IMR-90 (cell line): ENCODE measurements around the gene DLGAP4. TPM values are rescaled to one million over a fixed set of nuclear protein-coding genes. Genes with fewer than 3 reads are reported as not detected.

Source experiments
- ATAC-seq: fragments of 200-7000 bp; cut with Tn5 transposase; 2 replicates; pipeline ENCODE4 v1.9.1; 2020; ENCODE audit warnings: low read depth, mild to moderate bottlenecking, moderate library complexity
- BruUV-seq: library from RNA; stranded (reverse); fragments of 400-500 nt; replicated peaks from 2 replicates; lab custom pipeline; 2021; lab: Mats Ljungman, UMichigan
- CTCF ChIA-PET: fragments of 300-600 bp; formaldehyde crosslinking; extraction: SDS; loops from one replicate; lab custom pipeline; 2021; ENCODE audit warnings: antibody characterized with exemption; lab: Yijun Ruan, JAX
- POLR2A ChIA-PET: fragments of 300-600 bp; sonication (Branson Sonifier 250); formaldehyde crosslinking; loops from one replicate; lab custom pipeline; 2022; ENCODE audit warnings: antibody characterized with exemption; ENCODE audit not compliant: unreplicated experiment; lab: Charles Lee
- DNase-seq: peaks from one replicate; pipeline ENCODE4 v3.0.0; 2013
- H2AFZ ChIP-seq: replicated peaks from 2 replicates; pipeline ENCODE3; 2013; ENCODE audit warnings: low read length, mild to moderate bottlenecking; ENCODE audit not compliant: poor library complexity
- H2AK5ac ChIP-seq: 2 replicates; pipeline ENCODE4 v1.6.1; 2013; ENCODE audit warnings: low read depth, low read length, inconsistent platforms
- H2AK9ac ChIP-seq: replicated peaks from 2 replicates; pipeline ENCODE3; 2013; ENCODE audit warnings: mild to moderate bottlenecking, low read depth, low read length, moderate library complexity; ENCODE audit not compliant: poor library complexity
- H2BK120ac ChIP-seq: 2 replicates; pipeline ENCODE4 v1.6.1; 2013; ENCODE audit warnings: low read depth, low read length, inconsistent platforms
- H2BK15ac ChIP-seq: 3 replicates; pipeline ENCODE4 v1.6.1; 2013; ENCODE audit warnings: low read depth, low read length, inconsistent platforms
- H2BK20ac ChIP-seq: 2 replicates; pipeline ENCODE4 v1.6.1; 2013; ENCODE audit warnings: low read depth, mild to moderate bottlenecking, inconsistent platforms, low read length, moderate library complexity
- H2BK5ac ChIP-seq: 2 replicates; pipeline ENCODE4 v1.6.1; 2013; ENCODE audit warnings: mild to moderate bottlenecking, low read depth, low read length, inconsistent platforms; ENCODE audit not compliant: poor library complexity, severe bottlenecking
- H3K14ac ChIP-seq: replicated peaks from 2 replicates; pipeline ENCODE4 v1.6.1; 2013; ENCODE audit warnings: low read depth, low read length, inconsistent platforms
- H3K18ac ChIP-seq: 2 replicates; pipeline ENCODE4 v1.6.1; 2013; ENCODE audit warnings: low read depth, low read length, control low read depth
- H3K23ac ChIP-seq: 2 replicates; pipeline ENCODE4 v1.6.1; 2013; ENCODE audit warnings: low read depth, low read length, inconsistent platforms
- H3K27ac ChIP-seq: 2 replicates; pipeline ENCODE4 v1.5.1; 2013; ENCODE audit warnings: mild to moderate bottlenecking, control low read depth, low read length; ENCODE audit not compliant: insufficient read depth
- H3K27me3 ChIP-seq: 2 replicates; pipeline ENCODE4 v1.6.1; 2013; ENCODE audit warnings: low read length; ENCODE audit not compliant: control insufficient read depth, insufficient read depth
- H3K36me3 ChIP-seq: 2 replicates; pipeline ENCODE4 v1.6.1; 2013; ENCODE audit warnings: low read length, mixed read lengths; ENCODE audit not compliant: control insufficient read depth, insufficient read depth
- H3K4ac ChIP-seq: 2 replicates; pipeline ENCODE4 v1.6.1; 2013; ENCODE audit warnings: low read depth, low read length, inconsistent platforms
- H3K4me1 ChIP-seq: 2 replicates; pipeline ENCODE4 v1.6.1; 2013; ENCODE audit warnings: low read length, mixed read lengths; ENCODE audit not compliant: control insufficient read depth, insufficient read depth
- H3K4me2 ChIP-seq: 2 replicates; pipeline ENCODE4 v1.6.1; 2013; ENCODE audit warnings: low read depth, mild to moderate bottlenecking, control low read depth, low read length, moderate library complexity
- H3K4me3 ChIP-seq: 2 replicates; pipeline ENCODE4 v1.5.1; 2013; ENCODE audit warnings: low read depth, mild to moderate bottlenecking, control low read depth, low read length, moderate library complexity; ENCODE audit not compliant: insufficient read depth
- H3K56ac ChIP-seq: 2 replicates; pipeline ENCODE4 v1.6.1; 2013; ENCODE audit warnings: low read length, inconsistent platforms; ENCODE audit not compliant: insufficient read depth; ENCODE audit errors: extremely low read depth
- H3K79me1 ChIP-seq, 2 experiments: 2 replicates each; pipeline ENCODE4 v1.6.1; 2013; ENCODE audit warnings: low read length in 2 of 2, inconsistent platforms in 1 of 2, low read depth in 1 of 2
- H3K9ac ChIP-seq: 2 replicates; pipeline ENCODE4 v1.6.1; 2013; ENCODE audit warnings: low read depth, low read length, control low read depth
- H3K9me1 ChIP-seq: 2 replicates; pipeline ENCODE4 v1.6.1; 2013; ENCODE audit warnings: low read length, inconsistent platforms; ENCODE audit not compliant: insufficient read depth
- H3K9me3 ChIP-seq: 2 replicates; pipeline ENCODE4 v1.6.1; 2013; ENCODE audit warnings: low read length; ENCODE audit not compliant: control insufficient read depth, insufficient read depth
- H4K20me1 ChIP-seq: 2 replicates; pipeline ENCODE4 v1.6.1; 2013; ENCODE audit warnings: low read length, inconsistent platforms; ENCODE audit not compliant: insufficient read depth
- H4K5ac ChIP-seq: 2 replicates; pipeline ENCODE4 v1.6.1; 2013; ENCODE audit warnings: mild to moderate bottlenecking, low read depth, low read length, control low read depth
- H4K8ac ChIP-seq, 2 experiments: 2 replicates each; pipeline ENCODE4 v1.6.1; 2013; ENCODE audit warnings: low read depth in 2 of 2, low read length in 2 of 2, control low read depth in 1 of 2, inconsistent platforms in 1 of 2
- H4K91ac ChIP-seq: 2 replicates; pipeline ENCODE4 v1.6.1; 2013; ENCODE audit warnings: low read depth, low read length, inconsistent platforms; ENCODE audit not compliant: insufficient read depth
- BHLHE40 ChIP-seq: fragments of 150-350 bp; IDR thresholded peaks from 2 replicates; pipeline ENCODE4 v1.6.1; 2016; ENCODE audit warnings: mild to moderate bottlenecking, low read depth, low read length
- CEBPB ChIP-seq: IDR thresholded peaks from 2 replicates; pipeline ENCODE4 v1.6.1; 2012; ENCODE audit warnings: low read depth, low read length, improper control_type of control experiment
- CHD1 ChIP-seq: IDR thresholded peaks from 2 replicates; pipeline ENCODE4 v1.6.1; 2012; ENCODE audit warnings: low read depth, low read length, improper control_type of control experiment
- FOS ChIP-seq: fragments of 150-350 bp; IDR thresholded peaks from 2 replicates; pipeline ENCODE4 v1.6.1; 2016; ENCODE audit warnings: low read depth, low read length
- MAFK ChIP-seq: IDR thresholded peaks from 2 replicates; pipeline ENCODE4 v1.6.1; 2012; ENCODE audit warnings: low read depth, low read length, improper control_type of control experiment
- MAZ ChIP-seq: IDR thresholded peaks from 2 replicates; pipeline ENCODE4 v1.6.1; 2012; ENCODE audit warnings: low read depth, mild to moderate bottlenecking, low read length, improper control_type of control experiment, moderate library complexity, borderline replicate concordance
- MXI1 ChIP-seq: IDR thresholded peaks from 2 replicates; pipeline ENCODE4 v1.6.1; 2012; ENCODE audit warnings: low read depth, mild to moderate bottlenecking, low read length, moderate library complexity, borderline replicate concordance
- NFE2L2 ChIP-seq: fragments of 150-350 bp; IDR thresholded peaks from 2 replicates; pipeline ENCODE4 v1.6.1; 2016; ENCODE audit warnings: low read depth, mild to moderate bottlenecking, low read length
- POLR2A ChIP-seq: IDR thresholded peaks from 2 replicates; pipeline ENCODE4 v1.6.1; 2012; ENCODE audit warnings: mild to moderate bottlenecking, low read depth, low read length
- RAD21 ChIP-seq: IDR thresholded peaks from 2 replicates; pipeline ENCODE4 v1.6.1; 2012; ENCODE audit warnings: low read length, improper control_type of control experiment
- RCOR1 ChIP-seq: IDR thresholded peaks from 2 replicates; pipeline ENCODE4 v1.6.1; 2012; ENCODE audit warnings: mild to moderate bottlenecking, low read length, improper control_type of control experiment; ENCODE audit not compliant: insufficient replicate concordance
- RFX5 ChIP-seq: IDR thresholded peaks from 2 replicates; pipeline ENCODE4 v1.8.0; 2012; ENCODE audit warnings: low read depth, mild to moderate bottlenecking, low read length, moderate library complexity
- SMC3 ChIP-seq: fragments of 150-350 bp; IDR thresholded peaks from 2 replicates; pipeline ENCODE4 v1.6.1; 2016; ENCODE audit warnings: low read depth, mild to moderate bottlenecking, antibody characterized with exemption, low read length, moderate library complexity
- WGBS, 2 experiments: methylation state at CpG; one replicate each; pipeline versions ENCODE4 v1.1.5 to v1.1.7; 2013; ENCODE audit warnings: missing lambda C conversion rate in 2 of 2; ENCODE audit not compliant: insufficient read length in 1 of 2; ENCODE audit errors: extremely low coverage in 2 of 2; 5-methylcytosine and 5-hydroxymethylcytosine counted together
- dilution Hi-C: fragments of 300-500 bp; cut with HindIII; formaldehyde crosslinking; loops from one replicate; pipeline ENCODE4 v1.14.3; 2018; ENCODE audit warnings: low sequenced_read_pairs; ENCODE audit not compliant: unreplicated experiment
- in situ Hi-C: fragments of 300-500 bp; cut with MboI; formaldehyde crosslinking; loops from 3 replicates; pipeline ENCODE4 v1.14.3; 2019; ENCODE audit warnings: low sequenced_read_pairs, inconsistent platforms, mixed read lengths
- intact Hi-C: fragments of 100-400 bp; cut with micrococcal nuclease; formaldehyde crosslinking; loops from 2 replicates; pipeline ENCODE4 v1.10.0; 2022
- polyA plus RNA-seq, 3 experiments: library from polyadenylated mRNA; depleted of rRNA; stranded (reverse); fragments of >200 nt; gene quantifications; 2 replicates each; pipeline ENCODE4 v1.2.3, GENCODE V29; 2012; ENCODE audit warnings: low replicate concordance in 1 of 3
- total RNA-seq: library from RNA; depleted of rRNA; stranded (reverse); fragments of >200 nt; gene quantifications from 2 replicates; pipeline ENCODE4 v1.2.3, GENCODE V29; 2012
- TF ChIP-seq, protein P1 (sequence below): fragments of 150-350 bp; IDR thresholded peaks from 2 replicates; pipeline ENCODE4 v1.6.1; 2016; ENCODE audit warnings: low read depth, mild to moderate bottlenecking, low read length, moderate library complexity, borderline replicate concordance
- TF ChIP-seq, protein P2 (sequence below): fragments of 150-350 bp; IDR thresholded peaks from 2 replicates; pipeline ENCODE4 v1.6.1; 2017; ENCODE audit warnings: mild to moderate bottlenecking, antibody characterized with exemption, low read length, low read depth
- TF ChIP-seq, protein P3 (sequence below): conservative IDR thresholded peaks from 2 replicates; pipeline ENCODE4 v1.5.1; 2012; ENCODE audit warnings: mild to moderate bottlenecking, low read depth, low read length, improper control_type of control experiment

Gene DLGAP4
- total and polyA plus RNA-seq, 2 of the 4 experiments (the other 2 are of a cell fraction), result 32.3 to 73.2 TPM

DNA sequence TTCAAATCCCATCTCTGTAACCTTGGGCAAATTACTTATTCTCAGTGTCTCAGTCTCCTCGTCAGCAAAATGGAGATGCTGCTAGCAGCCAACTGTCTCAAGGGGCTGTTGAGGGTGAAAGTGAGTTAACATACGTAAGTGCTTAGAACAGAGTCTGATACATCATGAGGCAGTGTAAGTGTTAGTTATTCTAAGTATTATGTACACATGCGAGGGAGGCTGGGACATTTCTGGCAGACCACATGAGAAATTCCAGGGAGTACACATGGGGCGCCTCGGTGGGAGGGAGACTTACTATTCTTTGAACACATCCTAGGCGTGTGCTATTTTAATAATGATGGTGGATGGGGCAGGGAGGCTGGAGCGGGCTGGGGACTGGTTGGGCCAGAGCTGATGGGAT lies 99.1 kb downstream of the DLGAP4 start:
- no peak overlapping the region for H3K18ac ChIP-seq
- H2AK9ac ChIP-seq, result no peak overlapping the region
- H3K9ac ChIP-seq, result no peak overlapping the region
- no peak overlapping the region for H2BK120ac ChIP-seq
- no peak overlapping the region for H3K56ac ChIP-seq
- no peak overlapping the region for H2AFZ ChIP-seq
- no peak overlapping the region for H2AK5ac ChIP-seq
- H3K79me1 ChIP-seq, result no peaks in the 10 kb centered on the region
- DNase-seq (peak; percentile 13), ATAC-seq (no peak)
- dilution Hi-C loops, result no loop called here
- H4K5ac ChIP-seq, result no peak overlapping the region
- H3K9me1 ChIP-seq, result no peaks in the 10 kb centered on the region
- H3K4me2 ChIP-seq, result no peak overlapping the region
- TF ChIP-seq MAZ (no peak), NFE2L2 (no peak), FOS (no peak), CHD1 (no peak), CEBPB (no peak), POLR2A (no peak), SMC3 (no peak), MAFK (no peak), RCOR1 (no peak), RAD21 (no peak), RFX5 (no peak), MXI1 (no peak), BHLHE40 (no peak)
- TF ChIP-seq, protein P1, sequence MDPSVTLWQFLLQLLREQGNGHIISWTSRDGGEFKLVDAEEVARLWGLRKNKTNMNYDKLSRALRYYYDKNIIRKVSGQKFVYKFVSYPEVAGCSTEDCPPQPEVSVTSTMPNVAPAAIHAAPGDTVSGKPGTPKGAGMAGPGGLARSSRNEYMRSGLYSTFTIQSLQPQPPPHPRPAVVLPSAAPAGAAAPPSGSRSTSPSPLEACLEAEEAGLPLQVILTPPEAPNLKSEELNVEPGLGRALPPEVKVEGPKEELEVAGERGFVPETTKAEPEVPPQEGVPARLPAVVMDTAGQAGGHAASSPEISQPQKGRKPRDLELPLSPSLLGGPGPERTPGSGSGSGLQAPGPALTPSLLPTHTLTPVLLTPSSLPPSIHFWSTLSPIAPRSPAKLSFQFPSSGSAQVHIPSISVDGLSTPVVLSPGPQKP, result no peak
- TF ChIP-seq, protein P2, sequence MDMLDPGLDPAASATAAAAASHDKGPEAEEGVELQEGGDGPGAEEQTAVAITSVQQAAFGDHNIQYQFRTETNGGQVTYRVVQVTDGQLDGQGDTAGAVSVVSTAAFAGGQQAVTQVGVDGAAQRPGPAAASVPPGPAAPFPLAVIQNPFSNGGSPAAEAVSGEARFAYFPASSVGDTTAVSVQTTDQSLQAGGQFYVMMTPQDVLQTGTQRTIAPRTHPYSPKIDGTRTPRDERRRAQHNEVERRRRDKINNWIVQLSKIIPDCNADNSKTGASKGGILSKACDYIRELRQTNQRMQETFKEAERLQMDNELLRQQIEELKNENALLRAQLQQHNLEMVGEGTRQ, result no peak
- TF ChIP-seq, protein P3, sequence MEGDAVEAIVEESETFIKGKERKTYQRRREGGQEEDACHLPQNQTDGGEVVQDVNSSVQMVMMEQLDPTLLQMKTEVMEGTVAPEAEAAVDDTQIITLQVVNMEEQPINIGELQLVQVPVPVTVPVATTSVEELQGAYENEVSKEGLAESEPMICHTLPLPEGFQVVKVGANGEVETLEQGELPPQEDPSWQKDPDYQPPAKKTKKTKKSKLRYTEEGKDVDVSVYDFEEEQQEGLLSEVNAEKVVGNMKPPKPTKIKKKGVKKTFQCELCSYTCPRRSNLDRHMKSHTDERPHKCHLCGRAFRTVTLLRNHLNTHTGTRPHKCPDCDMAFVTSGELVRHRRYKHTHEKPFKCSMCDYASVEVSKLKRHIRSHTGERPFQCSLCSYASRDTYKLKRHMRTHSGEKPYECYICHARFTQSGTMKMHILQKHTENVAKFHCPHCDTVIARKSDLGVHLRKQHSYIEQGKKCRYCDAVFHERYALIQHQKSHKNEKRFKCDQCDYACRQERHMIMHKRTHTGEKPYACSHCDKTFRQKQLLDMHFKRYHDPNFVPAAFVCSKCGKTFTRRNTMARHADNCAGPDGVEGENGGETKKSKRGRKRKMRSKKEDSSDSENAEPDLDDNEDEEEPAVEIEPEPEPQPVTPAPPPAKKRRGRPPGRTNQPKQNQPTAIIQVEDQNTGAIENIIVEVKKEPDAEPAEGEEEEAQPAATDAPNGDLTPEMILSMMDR, result no peak
- intact Hi-C loops, result no loop called here
- no peak overlapping the region for H3K4me3 ChIP-seq
- ChIA-PET POLR2A (no interaction called here), CTCF (interaction anchor here (0.5 kb wide), 1 partner anchor 674 kb away, joined by 3 read pairs; no protein-coding TSS in a partner anchor)
- no peak overlapping the region for H2BK5ac ChIP-seq
- H3K4ac ChIP-seq, result no peak overlapping the region
- H4K20me1 ChIP-seq, result no peaks in the 10 kb centered on the region
- H3K36me3 ChIP-seq, result no peaks in the 10 kb centered on the region
- in situ Hi-C loops, result no loop called here
- no peaks in the 10 kb centered on the region for H3K4me1 ChIP-seq
- H3K27me3 ChIP-seq, result peaks cover 27% of the 10 kb centered on the region
- no peak overlapping the region for H4K8ac ChIP-seq
- peaks cover 2% of the 10 kb centered on the region; the same call in 1 of the 2 replicates for H3K9me3 ChIP-seq
- WGBS, 2 experiments, result 40% methylated on average over 1 of the region's 7 CpGs; no CpG with 5 or more reads in 1 of the 2 experiments
- H3K23ac ChIP-seq, result no peak overlapping the region
- H2BK15ac ChIP-seq, result no peak overlapping the region
- no peak overlapping the region for H2BK20ac ChIP-seq
- no peak overlapping the region for H3K27ac ChIP-seq
- no TSS peak for BruUV-seq
- H3K14ac ChIP-seq, result no peak overlapping the region
- H4K91ac ChIP-seq, result no peak overlapping the region
